HG02623 (cell line): ENCODE measurements around the gene BTBD16.

ENCODE experiments used
- ATAC-seq: cut with Tn5 transposase; IDR thresholded peaks from one replicate; pipeline ENCODE4 v1.9.1; 2021; ENCODE audit warnings: moderate library complexity; ENCODE audit not compliant: unreplicated experiment

BTBD16 gene

GRCh38 chr10:122293156-122293960 is 22.3 kb downstream of the BTBD16 start:
- no peak for ATAC-seq

GRCh38 chr10:122293961-122294380 is 22.9 kb downstream of the BTBD16 start:
- no peak for ATAC-seq

GRCh38 chr10:122294511-122295450 is 23.7 kb downstream of the BTBD16 start:
- ATAC-seq: no peak

GRCh38 chr10:122295451-122295809 is 24.3 kb downstream of the BTBD16 start:
- ATAC-seq: no peak

- ATAC-seq: no peak
These were observed 25.4 kb downstream of the BTBD16 start for GRCh38 chr10:122296363-122297120.

GRCh38 chr10:122297583-122297982 is 26.5 kb downstream of the BTBD16 start:
- no peak for ATAC-seq

GRCh38 chr10:122298206-122298597 is 27.1 kb downstream of the BTBD16 start:
- no peak for ATAC-seq

GRCh38 chr10:122298598-122299301 is 27.7 kb downstream of the BTBD16 start:
- peak; percentile 74 for ATAC-seq

- ATAC-seq: no peak
These were observed 28.5 kb downstream of the BTBD16 start for GRCh38 chr10:122299423-122300075.

GRCh38 chr10:122301055-122301810 is 30.1 kb downstream of the BTBD16 start:
- ATAC-seq: no peak

- no peak for ATAC-seq
These were observed 30.7 kb downstream of the BTBD16 start for GRCh38 chr10:122301811-122302115.

GRCh38 chr10:122302315-122302714 is 31.2 kb downstream of the BTBD16 start:
- ATAC-seq: no peak

GRCh38 chr10:122303271-122304053 is 32.4 kb downstream of the BTBD16 start:
- no peak for ATAC-seq

GRCh38 chr10:122304054-122304579 is 33.0 kb downstream of the BTBD16 start:
- ATAC-seq: no peak

- no peak for ATAC-seq
These were observed 35.2 kb downstream of the BTBD16 start for GRCh38 chr10:122306282-122306681.

GRCh38 chr10:122306744-122307143 is 35.6 kb downstream of the BTBD16 start:
- no peak for ATAC-seq

- no peak for ATAC-seq
These were observed 36.7 kb downstream of the BTBD16 start for GRCh38 chr10:122307669-122308416.
